Endothelial cell (in vitro differentiated cells): ENCODE data around the gene BMPER. TPM values are rescaled to one million over a fixed set of nuclear protein-coding genes. Genes with fewer than 3 reads are reported as not detected.

Source experiments
- DNase-seq: peaks from one replicate; pipeline ENCODE4 v3.0.0; 2021; ENCODE audit warnings: low spot score
- H3K27ac Mint-ChIP-seq: one replicate; pipeline ENCODE4 v1.8.0; 2021; ENCODE audit warnings: mixed read lengths, inconsistent platforms; ENCODE audit not compliant: unreplicated experiment
- H3K27me3 Mint-ChIP-seq: one replicate; pipeline ENCODE4 v1.8.0; 2021; ENCODE audit warnings: mild to moderate bottlenecking, moderate library complexity, mixed read lengths, inconsistent platforms; ENCODE audit not compliant: unreplicated experiment
- H3K36me3 Mint-ChIP-seq: one replicate; pipeline ENCODE4 v1.8.0; 2021; ENCODE audit warnings: mild to moderate bottlenecking, low read depth, mixed read lengths, inconsistent platforms; ENCODE audit not compliant: unreplicated experiment
- H3K4me1 Mint-ChIP-seq: one replicate; pipeline ENCODE4 v1.8.0; 2021; ENCODE audit warnings: mild to moderate bottlenecking, mixed read lengths, inconsistent platforms; ENCODE audit not compliant: unreplicated experiment
- H3K4me3 Mint-ChIP-seq: one replicate; pipeline ENCODE4 v1.8.0; 2021; ENCODE audit warnings: mild to moderate bottlenecking, mixed read lengths, inconsistent platforms; ENCODE audit not compliant: unreplicated experiment
- H3K9me3 Mint-ChIP-seq: one replicate; pipeline ENCODE4 v1.8.0; 2021; ENCODE audit warnings: mixed read lengths, inconsistent platforms; ENCODE audit not compliant: unreplicated experiment
- total RNA-seq: library from RNA; stranded (reverse); fragmentation: NEBNext Ultra II Directional; extraction: Animal tissue kit (Norgen Biotek cat#: 25700); gene quantifications from one replicate; pipeline ENCODE4 v1.2.1, GENCODE V29; 2021; ENCODE audit not compliant: unreplicated experiment
- TF ChIP-seq, protein P1 (sequence below): fragments of 200-600 bp; sonication (generic); IDR thresholded peaks from one replicate; pipeline ENCODE4 v1.5.0; 2021; ENCODE audit warnings: antibody characterized with exemption; ENCODE audit not compliant: unreplicated experiment

BMPER gene
- total RNA-seq, 1 donor from 2014 or later, result 2.5 TPM

- no peaks in the 10 kb centered on the region for H3K9me3 Mint-ChIP-seq
- H3K4me1 Mint-ChIP-seq, result peaks cover 6% of the 10 kb centered on the region
- H3K27me3 Mint-ChIP-seq, result no peaks in the 10 kb centered on the region
- H3K27ac Mint-ChIP-seq, result no peak overlapping the region
- TF ChIP-seq, protein P1, sequence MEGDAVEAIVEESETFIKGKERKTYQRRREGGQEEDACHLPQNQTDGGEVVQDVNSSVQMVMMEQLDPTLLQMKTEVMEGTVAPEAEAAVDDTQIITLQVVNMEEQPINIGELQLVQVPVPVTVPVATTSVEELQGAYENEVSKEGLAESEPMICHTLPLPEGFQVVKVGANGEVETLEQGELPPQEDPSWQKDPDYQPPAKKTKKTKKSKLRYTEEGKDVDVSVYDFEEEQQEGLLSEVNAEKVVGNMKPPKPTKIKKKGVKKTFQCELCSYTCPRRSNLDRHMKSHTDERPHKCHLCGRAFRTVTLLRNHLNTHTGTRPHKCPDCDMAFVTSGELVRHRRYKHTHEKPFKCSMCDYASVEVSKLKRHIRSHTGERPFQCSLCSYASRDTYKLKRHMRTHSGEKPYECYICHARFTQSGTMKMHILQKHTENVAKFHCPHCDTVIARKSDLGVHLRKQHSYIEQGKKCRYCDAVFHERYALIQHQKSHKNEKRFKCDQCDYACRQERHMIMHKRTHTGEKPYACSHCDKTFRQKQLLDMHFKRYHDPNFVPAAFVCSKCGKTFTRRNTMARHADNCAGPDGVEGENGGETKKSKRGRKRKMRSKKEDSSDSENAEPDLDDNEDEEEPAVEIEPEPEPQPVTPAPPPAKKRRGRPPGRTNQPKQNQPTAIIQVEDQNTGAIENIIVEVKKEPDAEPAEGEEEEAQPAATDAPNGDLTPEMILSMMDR, result no peak
- H3K4me3 Mint-ChIP-seq, result no peak overlapping the region
- H3K36me3 Mint-ChIP-seq, result no peaks in the 10 kb centered on the region
- no peak for DNase-seq
Measured at GRCh38 chr7:34100661-34101060, 195.3 kb downstream of the BMPER start.

- H3K9me3 Mint-ChIP-seq, result no peaks in the 10 kb centered on the region
- TF ChIP-seq, protein P1, result no peak
- DNase-seq, result no peak
- no peak overlapping the region for H3K4me3 Mint-ChIP-seq
- no peak overlapping the region for H3K27ac Mint-ChIP-seq
- H3K4me1 Mint-ChIP-seq, result peaks cover 2% of the 10 kb centered on the region
- H3K27me3 Mint-ChIP-seq, result no peaks in the 10 kb centered on the region
- H3K36me3 Mint-ChIP-seq, result no peaks in the 10 kb centered on the region
Measured at GRCh38 chr7:34104115-34104514, 198.8 kb downstream of the BMPER start.

DNA sequence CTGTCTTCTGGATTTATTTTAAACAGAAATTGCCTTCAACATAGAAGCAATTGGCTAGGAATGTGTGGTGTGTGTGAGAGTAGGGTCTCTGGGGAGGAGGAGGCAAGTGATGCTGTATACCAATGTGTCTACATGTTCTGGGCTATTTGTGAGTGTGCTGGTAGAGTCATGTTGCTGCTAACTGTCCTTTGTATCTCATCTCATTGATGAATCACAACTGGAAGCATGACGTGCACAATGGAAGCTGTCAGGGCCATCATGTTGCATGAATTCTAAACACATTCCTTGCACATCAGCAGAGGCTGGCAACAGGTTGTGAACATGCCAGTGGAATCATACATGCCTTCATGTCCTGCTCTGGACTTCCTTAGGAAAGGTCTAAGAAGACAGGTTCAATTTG is 199.7 kb downstream of the BMPER start:
- H3K4me3 Mint-ChIP-seq, result no peak overlapping the region
- H3K27ac Mint-ChIP-seq, result no peak overlapping the region
- TF ChIP-seq, protein P1, result no peak
- H3K27me3 Mint-ChIP-seq, result no peaks in the 10 kb centered on the region
- no peak for DNase-seq
- H3K9me3 Mint-ChIP-seq, result no peaks in the 10 kb centered on the region
- H3K4me1 Mint-ChIP-seq, result peaks cover 2% of the 10 kb centered on the region
- H3K36me3 Mint-ChIP-seq, result no peaks in the 10 kb centered on the region

- no peaks in the 10 kb centered on the region for H3K36me3 Mint-ChIP-seq
- no peak for DNase-seq
Measured at GRCh38 chr7:34107276-34107675, 201.9 kb downstream of the BMPER start.

GRCh38 chr7:34108165-34108564 is 202.8 kb downstream of the BMPER start:
- Mint-ChIP-seq H3K9me3 (no peaks in the 10 kb centered on the region), H3K4me1 (no peaks in the 10 kb centered on the region), H3K4me3 (no peak overlapping the region), H3K36me3 (no peaks in the 10 kb centered on the region), H3K27me3 (no peaks in the 10 kb centered on the region), H3K27ac (no peak overlapping the region)
- no peak for DNase-seq
- TF ChIP-seq, protein P1, result no peak

More at GRCh38 chr7:34107276-34107675, 201.9 kb downstream of the BMPER start:
- TF ChIP-seq, protein P1, result no peak
- Mint-ChIP-seq H3K4me3 (no peak overlapping the region), H3K27ac (no peak overlapping the region), H3K27me3 (no peaks in the 10 kb centered on the region), H3K4me1 (peaks cover 2% of the 10 kb centered on the region), H3K9me3 (no peaks in the 10 kb centered on the region)
